ENCODE results near the gene IL6ST.

IL6ST gene

DNA sequence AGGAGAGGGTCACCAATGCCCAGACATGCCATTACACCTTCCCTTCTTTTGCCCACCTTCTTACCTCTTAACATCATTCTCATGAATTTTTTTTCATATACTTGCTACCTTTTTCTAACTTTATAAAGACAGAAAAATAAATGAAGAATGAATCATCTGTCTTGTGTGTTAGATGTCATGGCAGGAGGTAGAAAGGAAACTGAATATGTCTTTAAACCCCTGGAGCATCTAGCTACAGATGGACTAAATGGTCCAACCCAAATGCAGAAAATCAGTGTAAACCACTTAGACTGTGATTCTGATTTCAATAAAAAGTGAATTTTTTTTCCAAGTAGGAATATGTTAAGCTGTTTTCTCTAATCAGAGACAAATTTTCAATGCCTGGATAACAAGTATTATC is 11.8 kb upstream of the IL6ST start:
- TF ChIP-seq TEAD4 (IDR thresholded peaks at IDR 0.05) (no peak), RAD21 (IDR thresholded peaks at IDR 0.05; ENCODE audit: low read depth) (no peak), MAX (IDR thresholded peaks at IDR 0.05) (no peak), REST (IDR thresholded peaks at IDR 0.05; ENCODE audit: low read depth) (no peak), TAF1 (IDR thresholded peaks at IDR 0.05; ENCODE audit: low read depth) (no peak), ZBTB7A (IDR thresholded peaks at IDR 0.05; ENCODE audit: low read depth) (no peak), EP300 (IDR thresholded peaks at IDR 0.05; ENCODE audit: borderline replicate concordance) (no peak), NFIC (IDR thresholded peaks at IDR 0.05) (no peak)

- TF ChIP-seq YY1 (IDR thresholded peaks at IDR 0.05; ENCODE audit: low read depth) (no peak), EP300 (IDR thresholded peaks at IDR 0.05; ENCODE audit: borderline replicate concordance) (no peak), TAF1 (IDR thresholded peaks at IDR 0.05; ENCODE audit: low read depth) (no peak), TCF12 (IDR thresholded peaks at IDR 0.05; ENCODE audit: low read depth) (no peak), CREB1 (IDR thresholded peaks at IDR 0.05; ENCODE audit: low read depth) (no peak), RAD21 (IDR thresholded peaks at IDR 0.05; ENCODE audit: low read depth) (no peak), EGR1 (IDR thresholded peaks at IDR 0.05) (no peak)
- TF ChIP-seq, protein P1, sequence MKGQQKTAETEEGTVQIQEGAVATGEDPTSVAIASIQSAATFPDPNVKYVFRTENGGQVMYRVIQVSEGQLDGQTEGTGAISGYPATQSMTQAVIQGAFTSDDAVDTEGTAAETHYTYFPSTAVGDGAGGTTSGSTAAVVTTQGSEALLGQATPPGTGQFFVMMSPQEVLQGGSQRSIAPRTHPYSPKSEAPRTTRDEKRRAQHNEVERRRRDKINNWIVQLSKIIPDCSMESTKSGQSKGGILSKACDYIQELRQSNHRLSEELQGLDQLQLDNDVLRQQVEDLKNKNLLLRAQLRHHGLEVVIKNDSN (IDR thresholded peaks at IDR 0.05): no peak
Observed at GRCh38 chr5:56006094-56006493, 11.3 kb upstream of the IL6ST start.

DNA sequence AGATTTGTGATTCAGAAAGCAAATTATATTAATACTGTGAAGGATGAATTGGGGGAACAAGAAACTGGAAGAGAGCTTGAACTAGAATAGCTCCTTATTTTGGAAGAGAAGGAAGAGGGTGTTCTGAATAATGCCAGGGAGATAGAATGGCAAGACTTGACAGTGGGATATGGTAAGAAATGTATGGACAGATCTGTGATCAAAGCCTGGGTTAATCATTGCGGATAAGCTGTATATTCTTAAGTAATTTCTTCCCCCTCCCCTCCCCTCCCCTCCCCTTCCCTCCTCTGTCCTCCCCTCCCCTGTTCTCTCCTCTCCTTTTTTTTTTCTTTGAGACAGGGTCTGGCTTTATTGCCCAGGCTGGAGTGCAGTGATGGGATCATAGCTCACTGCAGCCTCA is 10.1 kb upstream of the IL6ST start:
- TF ChIP-seq TEAD4 (IDR thresholded peaks at IDR 0.05) (no peak), TAF1 (IDR thresholded peaks at IDR 0.05; ENCODE audit: low read depth) (no peak), CREB1 (IDR thresholded peaks at IDR 0.05; ENCODE audit: low read depth) (no peak), NFIC (IDR thresholded peaks at IDR 0.05) (no peak), RAD21 (IDR thresholded peaks at IDR 0.05; ENCODE audit: low read depth) (no peak), REST (IDR thresholded peaks at IDR 0.05; ENCODE audit: low read depth) (no peak), TCF12 (IDR thresholded peaks at IDR 0.05; ENCODE audit: low read depth) (no peak), ZBTB7A (IDR thresholded peaks at IDR 0.05; ENCODE audit: low read depth) (no peak), EP300 (IDR thresholded peaks at IDR 0.05; ENCODE audit: borderline replicate concordance) (no peak)
- TF ChIP-seq, protein P1 (IDR thresholded peaks at IDR 0.05): no peak

GRCh38 chr5:56003679-56004078 is 8.9 kb upstream of the IL6ST start:
- TF ChIP-seq, protein P1 (IDR thresholded peaks at IDR 0.05): no peak
- TF ChIP-seq NFIC (IDR thresholded peaks at IDR 0.05) (no peak), ZBTB7A (IDR thresholded peaks at IDR 0.05; ENCODE audit: low read depth) (no peak), CREB1 (IDR thresholded peaks at IDR 0.05; ENCODE audit: low read depth) (no peak), TEAD4 (IDR thresholded peaks at IDR 0.05) (no peak), REST (IDR thresholded peaks at IDR 0.05; ENCODE audit: low read depth) (no peak), YY1 (IDR thresholded peaks at IDR 0.05; ENCODE audit: low read depth) (no peak), TAF1 (IDR thresholded peaks at IDR 0.05; ENCODE audit: low read depth) (no peak), CEBPB (IDR thresholded peaks at IDR 0.05) (no peak), EGR1 (IDR thresholded peaks at IDR 0.05) (no peak)

DNA sequence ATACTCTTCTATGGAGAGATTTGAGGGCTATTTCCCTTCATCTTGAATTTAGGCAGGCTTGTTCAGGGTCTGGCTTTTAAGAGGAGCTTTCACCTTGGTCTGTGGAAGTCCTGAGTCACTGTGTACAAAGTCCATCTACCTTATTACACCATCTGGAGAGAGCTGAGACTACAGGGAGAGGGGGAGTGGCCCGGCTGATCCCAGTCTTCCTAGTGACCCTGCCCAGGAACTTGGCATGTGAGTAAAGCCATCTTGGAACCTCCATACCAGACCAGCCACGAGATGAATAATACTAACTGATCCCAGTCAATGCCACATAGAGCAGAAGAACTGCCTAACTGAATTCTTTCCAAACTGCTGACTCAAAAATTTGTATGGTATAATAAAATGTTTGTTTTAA is 8.4 kb upstream of the IL6ST start:
- TF ChIP-seq EP300 (IDR thresholded peaks at IDR 0.05; ENCODE audit: borderline replicate concordance) (no peak), CEBPB (IDR thresholded peaks at IDR 0.05) (no peak), TAF1 (IDR thresholded peaks at IDR 0.05; ENCODE audit: low read depth) (no peak), CREB1 (IDR thresholded peaks at IDR 0.05; ENCODE audit: low read depth) (no peak), TEAD4 (IDR thresholded peaks at IDR 0.05) (no peak), REST (IDR thresholded peaks at IDR 0.05; ENCODE audit: low read depth) (no peak), NFIC (IDR thresholded peaks at IDR 0.05) (no peak), MAX (IDR thresholded peaks at IDR 0.05) (no peak), RAD21 (IDR thresholded peaks at IDR 0.05; ENCODE audit: low read depth) (no peak), YY1 (IDR thresholded peaks at IDR 0.05; ENCODE audit: low read depth) (no peak), FOXM1 (IDR thresholded peaks at IDR 0.05; ENCODE audit: borderline replicate concordance, low read depth) (no peak), ZBTB7A (IDR thresholded peaks at IDR 0.05; ENCODE audit: low read depth) (no peak), TCF12 (IDR thresholded peaks at IDR 0.05; ENCODE audit: low read depth) (no peak), EGR1 (IDR thresholded peaks at IDR 0.05) (no peak)
- TF ChIP-seq, protein P1 (IDR thresholded peaks at IDR 0.05): no peak

Data from Ishikawa (cell line).